Measurements from ENCODE around the gene ANKRD16.
A peak's percentile ranks its signal among the peaks of the same experiment; 100 is the strongest.
"Not testable (repeated sequence)": the region's sequence is repeated elsewhere in the genome, so short reads cannot be mapped to it uniquely, and the experiment has no call there.

The ANKRD16 gene

DNA sequence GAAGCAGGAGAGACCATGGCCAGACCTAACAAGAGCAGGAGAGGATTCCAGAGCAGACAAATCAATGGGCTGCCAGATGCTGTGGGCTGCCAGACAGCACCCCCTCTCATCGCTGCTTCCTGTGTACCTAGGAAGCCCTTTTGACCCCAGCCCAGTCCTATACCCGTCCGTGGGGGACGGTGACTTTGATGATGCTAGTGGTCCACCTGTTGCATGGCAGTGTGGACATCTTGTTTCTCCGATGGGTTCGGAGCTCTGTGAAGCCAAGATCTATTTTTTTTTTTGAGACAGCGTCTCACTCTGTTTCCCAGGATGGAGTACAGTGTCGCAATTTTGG is 58.3 kb downstream of the ANKRD16 start:
- DNase-seq = no peak

DNA sequence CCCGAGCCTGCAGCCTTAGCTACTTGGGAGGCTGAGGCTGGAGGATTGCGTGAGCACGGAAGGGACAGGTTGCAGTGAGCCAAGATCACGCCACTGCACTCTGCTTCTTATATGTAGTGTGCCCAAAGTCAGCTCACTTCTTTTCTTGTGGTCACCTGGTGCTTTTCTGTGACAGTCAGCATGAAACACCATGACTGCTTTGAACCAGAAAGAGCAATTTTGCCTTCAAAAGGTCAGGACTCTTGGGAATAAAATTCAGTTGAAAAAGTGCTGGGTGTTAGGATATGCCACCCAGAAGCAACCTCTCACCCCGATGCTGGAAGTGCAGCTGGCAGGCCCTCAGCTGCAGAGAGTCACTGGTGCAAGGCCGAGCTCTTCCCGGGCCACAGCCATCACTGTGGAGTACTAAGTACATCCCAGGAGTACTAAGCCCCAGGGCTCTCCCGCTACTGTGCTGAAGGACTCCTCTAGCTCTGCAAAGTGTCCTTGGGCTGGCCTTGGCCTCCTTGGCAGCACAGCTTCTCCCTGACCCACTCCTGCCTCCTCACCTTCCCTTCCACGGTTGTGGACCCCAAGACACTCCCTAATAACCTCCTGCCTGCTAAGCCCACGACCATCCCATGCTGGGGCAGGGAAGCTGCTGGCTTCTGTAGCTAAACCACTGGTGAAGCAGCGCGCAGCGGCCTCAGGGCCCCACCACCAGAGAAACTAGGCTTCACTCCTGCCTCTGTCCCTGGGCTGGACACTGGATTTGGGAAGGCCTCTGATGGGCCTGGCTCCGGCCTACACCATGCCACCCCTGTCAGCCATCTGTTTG is 58.9 kb downstream of the ANKRD16 start:
- no peak for DNase-seq

DNA sequence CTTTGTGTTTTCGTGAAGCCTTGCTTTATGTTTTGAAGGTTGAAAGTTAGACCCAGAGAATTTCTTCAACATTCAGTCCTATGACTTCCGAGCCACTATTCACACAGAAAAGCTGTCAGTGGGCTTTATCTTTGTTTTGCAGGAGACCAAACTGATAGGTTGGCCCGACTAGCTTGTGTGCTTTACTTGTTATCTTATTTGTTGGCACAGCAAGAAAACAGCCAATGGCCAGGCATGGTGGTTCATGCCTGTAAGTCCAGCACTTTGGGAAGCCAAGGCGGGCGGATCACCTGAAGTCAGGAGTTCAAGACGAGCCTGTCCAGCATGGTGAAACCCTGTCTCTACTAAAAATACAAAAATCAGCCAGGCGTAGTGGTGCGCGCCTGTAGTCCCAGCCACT is 60.4 kb downstream of the ANKRD16 start:
- DNase-seq = no peak

DNA sequence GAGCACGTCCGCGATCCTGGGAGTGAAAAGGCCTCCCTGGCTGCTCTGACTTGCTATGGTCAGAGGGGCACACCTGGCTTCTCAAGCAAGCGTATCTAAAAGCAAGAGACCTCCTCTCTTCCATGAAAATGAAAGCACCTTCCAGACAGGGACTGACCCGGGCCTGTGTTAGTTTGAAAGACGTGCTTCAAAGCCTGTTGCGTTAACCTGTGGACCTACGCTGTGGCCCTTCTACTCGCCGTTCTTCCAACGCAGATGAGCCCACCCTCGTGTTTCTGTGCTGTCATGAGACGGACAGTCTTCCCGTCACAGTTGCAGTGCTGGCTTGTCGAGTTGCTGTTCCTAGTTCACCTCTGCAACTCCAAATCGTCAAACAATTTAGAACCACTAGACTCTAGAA is 61.0 kb downstream of the ANKRD16 start:
- no peak for DNase-seq

GRCh38 chr10:5827841-5828240 is 61.9 kb downstream of the ANKRD16 start:
- DNase-seq = no peak

GRCh38 chr10:5826511-5826910 is 63.2 kb downstream of the ANKRD16 start:
- not testable (repeated sequence) for DNase-seq

DNA sequence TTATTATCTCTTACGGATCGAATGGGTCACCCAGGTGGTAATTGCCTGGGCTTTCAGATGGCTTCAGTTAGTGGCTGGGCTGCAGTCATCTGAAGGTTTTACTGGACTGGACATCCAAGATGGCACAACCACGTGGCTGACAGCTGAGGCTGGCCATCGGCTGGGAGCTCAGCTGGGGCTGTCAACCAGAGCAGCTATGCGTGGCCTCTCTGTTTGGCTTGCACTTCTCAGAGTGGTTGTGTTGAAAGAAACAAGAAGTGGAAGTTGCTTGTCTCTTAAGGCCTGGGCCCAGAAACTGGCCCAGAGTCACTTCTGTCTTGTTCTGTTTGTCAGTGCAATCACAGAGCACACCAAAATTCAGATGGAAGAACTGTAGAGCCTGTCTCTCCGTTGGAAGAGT is 70.8 kb downstream of the ANKRD16 start:
- DNase-seq = no peak

DNA sequence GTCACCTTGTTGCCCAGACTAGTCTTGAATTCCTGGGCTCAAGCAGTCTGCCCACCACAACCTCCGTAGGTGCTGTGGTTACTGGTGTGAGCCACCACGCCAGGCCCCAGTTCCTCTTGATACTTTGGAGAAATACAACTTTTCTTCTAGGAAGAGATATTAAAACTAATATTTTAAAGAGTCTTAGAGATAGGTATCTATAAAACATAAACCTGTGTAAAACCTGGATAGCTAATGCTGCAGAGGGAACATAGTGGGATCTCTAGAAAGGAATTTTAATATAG is 71.7 kb downstream of the ANKRD16 start:
- no peak for DNase-seq

DNA sequence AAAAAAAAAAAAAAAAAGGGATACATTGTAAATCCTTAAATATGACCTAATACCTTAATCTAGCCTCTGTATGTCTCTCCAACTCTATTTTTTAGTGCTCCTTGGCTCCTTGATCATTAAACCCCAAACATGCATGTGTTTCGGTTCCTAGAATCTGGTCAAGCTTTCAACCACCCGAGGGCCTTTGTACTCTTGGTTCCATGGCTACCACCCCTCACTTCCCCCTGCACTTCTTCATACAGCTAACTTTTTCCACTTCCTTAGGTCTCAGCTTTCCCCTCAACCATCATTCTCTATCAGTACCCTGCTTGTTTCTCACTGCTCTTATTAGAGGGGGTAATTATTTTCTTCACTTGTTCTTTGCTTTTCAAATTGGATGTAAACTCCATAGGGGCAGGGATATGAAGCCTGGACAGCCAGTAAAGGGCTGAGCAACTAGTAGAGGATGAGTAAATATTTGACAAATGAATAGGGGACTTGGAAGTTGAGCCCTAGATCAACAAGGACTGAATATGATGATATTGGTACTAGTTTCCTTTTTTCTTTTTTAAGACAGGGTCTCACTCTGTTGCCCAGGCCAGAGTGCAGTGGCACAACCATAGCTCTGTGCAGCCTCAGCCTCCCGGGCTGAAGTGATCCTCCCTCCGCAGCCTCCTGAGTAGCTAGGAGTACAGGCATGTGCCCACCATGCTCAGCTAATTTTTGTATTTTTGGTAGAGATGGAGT is 72.2 kb downstream of the ANKRD16 start:
- DNase-seq = no peak

- no peak for DNase-seq
These were observed 73.5 kb downstream of the ANKRD16 start for GRCh38 chr10:5816170-5816569.

DNA sequence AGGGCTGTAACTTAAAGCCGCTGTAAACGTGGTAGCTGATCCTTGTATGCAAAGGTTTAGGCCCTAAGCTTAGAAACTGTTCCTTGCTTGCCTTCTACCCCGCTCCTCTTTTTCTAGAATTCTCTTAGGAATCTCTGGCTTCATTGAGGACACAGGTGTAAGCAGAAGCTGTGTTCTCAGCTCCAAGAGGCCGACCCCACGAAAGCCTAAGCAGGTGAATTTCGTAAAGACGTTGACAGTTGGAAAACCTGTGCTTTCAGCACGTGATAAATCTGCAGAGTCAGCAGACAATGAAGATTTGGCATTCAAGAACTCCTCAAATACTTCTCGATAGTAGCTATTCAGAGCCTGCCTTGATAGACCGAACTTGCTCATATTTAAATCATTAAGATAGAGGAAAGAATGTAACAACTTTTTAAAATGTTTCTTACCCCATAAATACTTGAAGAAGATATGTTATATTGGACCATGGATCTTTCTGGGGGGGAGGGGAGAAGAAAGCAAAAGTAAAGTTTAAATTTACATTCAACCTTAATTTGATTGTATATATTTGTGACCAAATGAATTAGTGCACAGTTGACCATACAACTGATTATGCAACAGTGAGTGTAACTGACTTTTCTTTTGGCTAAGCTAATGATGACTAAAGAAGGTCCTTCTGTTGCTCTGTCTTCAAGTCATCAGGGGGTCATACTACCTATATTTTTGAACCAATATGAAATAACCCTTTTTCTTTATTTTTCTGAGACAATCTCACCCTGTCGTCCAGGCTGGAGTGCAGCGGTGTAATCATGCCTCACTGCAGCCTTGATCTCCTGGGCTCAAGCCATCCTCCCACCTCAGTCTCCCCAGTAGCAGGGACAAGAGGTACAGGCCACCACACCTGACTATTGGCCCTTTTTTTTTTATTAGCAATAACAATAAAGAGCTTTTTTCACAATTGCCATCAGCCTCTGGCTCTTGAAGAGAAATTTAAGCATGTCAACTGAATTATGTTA is 75.3 kb downstream of the ANKRD16 start:
- DNase-seq = no peak

- peak; percentile 97 for DNase-seq
These were observed 76.2 kb downstream of the ANKRD16 start, which contains the start of gene GDI2 for GRCh38 chr10:5813341-5814109. Gene GDI2 (minus strand): TSS chr10:5813434. CDS start chr10:5813258, 176 bp downstream.

DNA sequence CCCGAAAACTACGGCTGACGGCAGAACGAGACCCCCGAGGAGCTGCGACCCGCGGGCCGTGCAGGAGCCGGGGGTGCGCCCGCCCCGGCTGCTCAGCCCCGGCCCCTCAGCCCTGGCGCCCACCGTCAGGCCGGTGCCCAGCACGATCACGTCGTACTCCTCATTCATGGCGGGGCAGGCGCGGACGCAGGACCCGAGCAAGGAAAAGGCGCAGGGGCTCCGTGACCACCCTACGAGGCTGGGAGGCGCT is 76.7 kb downstream of the ANKRD16 start:
- no peak for DNase-seq

DNA sequence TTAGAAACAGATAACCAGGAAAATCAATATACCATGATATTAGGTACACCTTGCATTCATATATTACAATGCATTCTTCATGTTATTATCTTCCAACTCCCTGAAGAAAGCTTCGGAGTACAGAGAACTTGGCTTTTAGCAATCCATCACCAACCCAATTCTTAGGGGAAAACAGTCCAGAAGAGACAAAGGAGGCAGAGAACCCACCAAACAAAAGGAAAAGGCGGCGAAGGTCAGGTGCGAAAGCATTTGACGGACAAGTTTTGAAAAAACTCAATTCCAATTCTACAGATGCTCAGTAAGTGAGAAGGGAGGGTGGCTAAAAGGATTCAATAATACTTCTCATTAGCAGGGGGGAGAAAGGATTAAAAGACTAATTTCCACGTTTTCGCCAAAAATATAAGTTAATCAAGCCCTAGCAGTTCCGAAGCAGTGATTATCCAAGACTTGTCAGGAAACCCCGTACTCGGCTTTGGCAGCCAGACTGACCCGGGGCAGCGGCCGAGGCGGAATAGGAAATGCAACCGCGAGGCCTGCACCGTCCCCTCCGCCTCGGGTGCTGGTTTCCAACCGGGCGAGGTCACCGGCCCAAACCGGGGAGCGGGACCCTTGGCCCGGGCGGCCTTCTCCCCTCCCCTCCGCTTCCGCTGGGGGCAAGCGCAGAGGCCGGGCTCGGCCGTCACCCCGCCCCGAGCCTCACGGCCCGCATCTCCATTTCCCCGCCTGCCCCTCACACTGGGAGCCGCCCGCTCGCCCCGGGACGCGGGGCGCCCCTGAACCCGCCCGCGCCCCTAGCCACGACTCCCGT is 77.2 kb downstream of the ANKRD16 start:
- peak; percentile 61 for DNase-seq
